ENCODE measurements around the gene KCNQ1.

Gene KCNQ1

GRCh38 chr11:2547806-2548205, 103.0 kb downstream of the KCNQ1 start:
- TF ChIP-seq CTCF (IDR thresholded peaks at IDR 0.05) = no peak

GRCh38 chr11:2548596-2548995, 103.8 kb downstream of the KCNQ1 start:
- TF ChIP-seq CTCF (IDR thresholded peaks at IDR 0.05) = no peak

- no peak for TF ChIP-seq CTCF (IDR thresholded peaks at IDR 0.05)
These were observed 104.3 kb downstream of the KCNQ1 start for GRCh38 chr11:2549080-2549479.

- no peak for TF ChIP-seq CTCF (IDR thresholded peaks at IDR 0.05)
These were observed 104.7 kb downstream of the KCNQ1 start for GRCh38 chr11:2549491-2549875.

GRCh38 chr11:2549876-2550605, 105.2 kb downstream of the KCNQ1 start:
- no peak for TF ChIP-seq CTCF (IDR thresholded peaks at IDR 0.05)

GRCh38 chr11:2550606-2550970, 105.8 kb downstream of the KCNQ1 start:
- no peak for TF ChIP-seq CTCF (IDR thresholded peaks at IDR 0.05)

- TF ChIP-seq CTCF (IDR thresholded peaks at IDR 0.05) = no peak
These were observed 106.3 kb downstream of the KCNQ1 start for GRCh38 chr11:2551131-2551530.

GRCh38 chr11:2552210-2552609, 107.4 kb downstream of the KCNQ1 start:
- no peak for TF ChIP-seq CTCF (IDR thresholded peaks at IDR 0.05)
